HG03521 (cell line): ENCODE results near the gene UBAP2L.
A peak's percentile ranks its signal among the peaks of the same experiment; 100 is the strongest.
"Not testable (repeated sequence)": the region's sequence is repeated elsewhere in the genome, so short reads cannot be mapped to it uniquely, and the experiment has no call there.

Source experiments
- ATAC-seq: cut with Tn5 transposase; IDR thresholded peaks from one replicate; pipeline ENCODE4 v1.9.1; 2021; ENCODE audit warnings: mild to moderate bottlenecking, moderate library complexity; ENCODE audit not compliant: unreplicated experiment

UBAP2L gene

DNA sequence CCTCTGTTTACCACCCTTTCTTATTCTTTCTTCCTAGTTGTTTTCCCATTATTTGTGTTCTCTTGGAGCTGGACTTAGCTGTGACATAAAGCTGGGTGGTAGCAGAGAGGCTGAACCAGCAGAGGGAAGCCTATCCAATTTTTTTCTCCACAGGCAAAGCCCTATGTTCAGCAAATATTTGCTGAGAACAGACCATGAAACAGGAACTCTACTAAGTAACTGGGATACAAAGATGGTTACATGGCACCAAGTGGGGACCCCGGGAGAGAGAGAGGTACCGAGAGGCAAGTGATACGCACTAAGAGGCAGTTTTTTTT lies 21.2 kb upstream of the UBAP2L start:
- ATAC-seq = no peak

DNA sequence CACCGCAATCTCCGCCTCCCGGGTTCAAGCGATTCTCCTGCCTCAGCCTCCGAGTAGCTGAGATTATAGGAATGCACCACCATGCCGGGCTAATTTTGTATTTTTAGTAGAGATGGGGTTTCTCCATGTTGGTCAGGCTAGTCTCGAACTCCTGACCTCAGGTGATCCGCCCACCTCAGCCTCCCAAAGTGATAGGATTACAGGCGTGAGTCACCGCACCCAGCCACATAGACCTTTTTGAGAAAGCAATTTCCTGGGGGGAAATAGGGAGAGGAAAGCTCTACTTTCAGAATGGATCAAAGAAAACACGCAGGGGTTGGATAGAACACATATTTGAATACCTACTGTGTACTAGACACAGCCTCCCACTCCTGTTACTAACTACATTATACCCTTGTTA lies 15.0 kb upstream of the UBAP2L start:
- ATAC-seq = not testable (repeated sequence)

DNA sequence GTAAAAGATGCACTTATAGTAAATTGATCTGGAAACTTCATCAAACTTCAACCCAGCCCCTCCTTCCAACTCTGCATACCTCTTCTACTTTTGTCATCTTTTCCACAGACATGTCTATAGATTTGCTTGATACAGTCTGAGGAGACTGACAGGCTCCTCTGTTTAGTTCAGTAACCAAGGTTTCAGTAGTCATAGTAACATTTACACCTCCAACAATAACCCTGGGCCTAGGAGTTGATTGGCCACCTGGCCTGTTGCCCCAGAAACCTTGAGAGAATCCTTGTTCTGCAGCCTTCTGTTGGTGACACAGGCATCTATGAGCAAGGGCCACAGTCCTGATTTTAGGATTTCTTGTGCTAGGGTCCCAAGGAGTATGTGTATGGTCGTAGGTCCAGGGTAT lies 14.6 kb upstream of the UBAP2L start, which contains the start of gene CFAP141:
Gene CFAP141, minus strand, starts transcription at position 138 of the 400 bp plus-strand sequence. Its CDS starts 26 bp downstream, at position 112.
- ATAC-seq = no peak

DNA sequence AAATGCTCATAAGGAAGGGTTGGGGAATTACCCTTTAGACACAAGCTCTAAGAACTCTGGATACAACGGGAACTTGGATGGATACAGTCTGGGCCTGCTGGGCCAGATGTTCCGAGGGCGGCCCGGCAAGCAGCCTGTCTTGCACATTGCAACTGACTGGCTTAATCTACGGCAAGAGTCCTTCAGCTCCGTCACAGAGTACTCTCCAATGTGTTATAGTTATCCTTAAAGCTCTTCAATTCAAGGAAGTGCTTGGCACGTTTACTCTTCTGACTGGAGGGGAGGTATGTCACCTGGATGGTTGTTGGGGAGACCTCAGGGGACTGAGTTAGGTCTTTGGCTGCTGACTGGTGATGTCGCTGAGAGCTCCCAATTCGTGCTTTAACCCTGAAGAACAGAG lies 13.5 kb upstream of the UBAP2L start:
- no peak for ATAC-seq

DNA sequence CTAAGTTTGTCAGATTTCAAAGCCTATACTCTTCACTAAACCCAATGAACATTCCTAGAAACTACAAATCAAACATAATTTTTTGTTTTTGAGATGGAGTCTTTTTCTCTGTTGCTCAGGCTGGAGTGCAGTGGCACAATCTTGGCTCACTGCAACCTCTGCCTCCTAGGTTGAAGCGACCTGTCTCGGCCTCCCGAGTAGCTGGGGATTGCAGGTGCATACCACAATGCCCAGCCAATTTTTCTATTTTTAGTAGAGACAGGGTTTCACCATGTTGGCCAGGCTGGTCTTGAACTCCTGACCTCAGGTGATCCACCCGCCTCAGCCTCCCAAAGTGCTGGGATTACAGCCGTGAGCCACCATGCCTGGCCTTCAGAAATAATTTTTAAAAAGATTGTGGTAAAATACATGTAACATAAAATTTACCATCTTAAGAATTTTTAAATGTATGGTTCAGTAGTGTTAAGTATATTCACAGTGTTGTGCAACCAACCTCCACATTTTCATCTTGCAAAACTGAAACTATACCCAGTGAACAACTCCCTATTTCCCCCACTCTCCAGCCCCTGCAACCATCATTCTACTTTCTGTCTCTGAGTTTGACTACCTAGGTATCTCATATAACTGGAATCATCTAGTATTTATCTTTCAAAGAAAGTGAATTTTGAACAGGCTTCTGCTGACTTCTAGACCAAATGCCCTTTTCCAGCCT lies 11.9 kb upstream of the UBAP2L start:
- no peak for ATAC-seq

DNA sequence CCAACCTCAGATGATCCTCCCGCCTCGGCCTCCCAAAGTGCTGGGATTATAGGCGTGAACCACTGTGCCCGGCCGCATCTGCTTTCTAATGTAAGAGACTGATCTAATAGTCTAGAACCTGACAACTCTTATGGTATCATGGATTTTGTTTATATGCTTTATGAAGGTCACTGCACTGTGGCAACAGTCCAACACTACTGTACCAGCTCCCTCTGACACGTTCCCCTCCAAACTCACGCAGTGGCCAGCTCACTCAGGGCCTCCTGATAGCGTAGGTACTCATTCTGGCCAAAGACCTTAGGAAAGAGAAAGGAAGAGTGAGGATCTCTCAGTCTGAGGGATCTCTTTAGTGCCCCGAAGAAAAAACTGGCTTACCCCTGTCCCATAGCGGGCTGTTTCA lies 8.7 kb upstream of the UBAP2L start:
- ATAC-seq = no peak

DNA sequence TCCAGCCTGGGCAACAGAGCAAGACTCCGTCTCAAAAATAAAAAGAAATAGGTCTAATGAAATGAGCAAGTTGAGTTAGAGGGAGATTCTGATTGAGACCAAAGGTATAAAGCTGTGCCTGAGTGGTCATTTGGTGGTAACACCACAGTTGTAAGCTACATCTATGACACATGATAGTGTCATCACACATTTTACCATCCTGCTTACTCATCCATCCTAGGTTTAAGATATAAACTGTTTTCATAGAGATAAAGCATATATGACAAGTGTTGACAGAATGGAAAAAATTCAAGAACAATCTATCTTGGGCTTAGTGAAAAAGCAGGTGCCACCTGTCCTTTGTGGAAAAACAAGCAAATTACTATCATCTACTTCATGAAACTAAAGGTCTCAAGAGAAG lies 7.5 kb upstream of the UBAP2L start:
- ATAC-seq = no peak

DNA sequence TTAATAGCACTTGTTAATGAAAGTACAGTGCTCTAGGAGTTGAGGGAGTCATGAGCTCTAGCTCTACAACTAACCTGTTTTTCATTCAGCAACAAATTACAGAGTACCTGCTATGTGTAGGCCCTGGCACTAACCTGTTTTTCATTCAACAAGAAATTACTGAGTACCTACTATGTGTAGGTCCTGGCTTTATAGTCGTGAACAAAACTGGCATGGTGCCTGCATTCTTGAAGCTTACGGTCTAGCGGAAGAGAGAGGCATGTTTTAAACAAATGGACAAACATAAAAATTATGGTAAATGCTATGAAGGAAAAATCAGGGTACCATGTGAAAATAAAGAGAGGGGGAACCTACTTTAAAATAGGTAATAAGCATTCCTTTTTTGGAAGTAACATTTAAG lies 2.2 kb upstream of the UBAP2L start:
- no peak for ATAC-seq

DNA sequence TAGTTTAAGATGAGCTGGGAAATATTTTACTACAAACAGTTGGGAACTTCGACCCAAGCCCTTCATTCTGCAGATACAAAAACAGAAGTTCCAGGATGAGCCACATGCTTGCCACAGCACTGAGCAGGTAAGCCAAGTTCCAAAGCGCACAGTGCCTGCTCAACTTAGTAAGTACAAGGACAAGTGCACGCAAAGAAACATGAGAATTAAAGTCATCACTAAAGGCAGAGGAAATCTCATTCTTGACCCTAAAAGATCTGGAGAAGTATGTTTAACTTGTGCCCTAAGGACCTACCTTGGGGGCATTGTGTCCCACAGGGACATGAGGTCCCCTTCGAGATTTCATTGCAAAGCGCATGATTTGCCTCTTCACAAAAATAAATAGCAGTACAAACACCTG lies 1.2 kb upstream of the UBAP2L start:
- ATAC-seq = no peak

DNA sequence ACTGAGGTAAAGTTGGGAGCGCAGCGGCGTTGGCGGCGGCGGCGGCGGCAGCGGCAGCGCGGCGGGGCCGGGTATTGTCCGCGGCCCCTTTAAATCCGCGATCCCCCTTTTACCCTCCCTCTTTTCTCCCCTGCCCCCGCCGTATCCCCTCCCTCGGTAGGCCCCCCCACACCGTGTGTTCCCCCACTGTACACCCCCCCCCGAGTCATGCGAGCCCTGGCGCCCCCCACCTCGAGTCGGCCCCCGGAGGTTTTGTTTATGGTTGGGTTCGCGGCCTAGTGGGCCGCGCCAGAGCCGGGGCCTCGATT lies 169 bp downstream of the UBAP2L start:
- ATAC-seq = no peak

DNA sequence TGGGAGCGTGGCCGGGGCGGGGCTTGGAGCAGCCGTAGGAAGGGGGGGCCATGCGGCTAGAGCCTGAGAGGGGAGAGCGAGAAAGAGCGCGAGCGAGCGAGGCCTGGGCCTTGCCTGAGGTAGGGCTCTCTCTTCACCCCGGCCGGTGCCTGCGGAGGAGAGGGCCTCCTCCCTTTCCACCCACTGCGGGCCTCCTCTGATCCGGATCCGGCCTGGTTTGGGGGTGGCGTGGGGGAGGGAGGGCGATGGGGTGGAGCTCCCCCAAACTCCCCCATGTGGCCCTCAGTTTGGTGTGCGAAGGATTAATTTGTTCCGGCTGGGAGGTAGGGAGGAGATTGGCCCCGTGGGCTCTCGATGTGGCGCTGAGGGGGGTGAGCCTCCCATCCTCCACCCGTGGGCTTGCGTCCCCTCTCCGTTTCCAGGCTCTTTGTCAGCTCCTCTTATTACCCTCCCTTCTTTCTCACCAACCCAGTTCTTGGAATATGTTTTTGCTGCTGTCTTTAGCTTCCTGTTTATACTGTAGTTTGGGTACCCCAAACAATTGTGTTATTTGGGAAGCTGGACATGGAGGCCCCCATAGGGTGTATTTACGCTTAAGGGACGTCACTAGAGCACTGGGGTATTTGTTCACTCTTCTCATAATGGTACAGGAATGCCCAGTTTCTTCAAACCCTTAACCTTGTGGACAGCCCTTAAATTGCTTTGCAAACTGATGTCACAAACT lies 685 bp downstream of the UBAP2L start:
- ATAC-seq = peak; percentile 14

DNA sequence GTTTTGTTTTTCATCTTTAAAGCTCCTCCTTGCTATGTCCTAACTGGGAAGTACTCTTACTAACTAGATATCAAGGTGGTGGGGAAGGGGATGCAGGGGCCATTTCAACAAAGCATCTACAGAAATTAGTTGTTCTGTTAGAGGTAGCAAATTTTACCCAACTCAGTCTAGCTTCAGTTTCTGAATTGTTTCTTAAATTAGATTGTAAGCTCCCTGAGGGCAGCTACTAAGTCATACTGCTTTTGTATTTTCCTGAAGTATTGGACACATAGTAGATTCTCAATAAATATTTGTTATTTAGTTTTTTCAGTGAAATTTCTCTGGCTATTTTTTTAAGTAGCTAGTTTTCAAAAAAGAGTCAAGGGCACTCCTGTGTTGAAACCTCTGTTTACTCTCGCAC lies 1.8 kb downstream of the UBAP2L start:
- no peak for ATAC-seq

DNA sequence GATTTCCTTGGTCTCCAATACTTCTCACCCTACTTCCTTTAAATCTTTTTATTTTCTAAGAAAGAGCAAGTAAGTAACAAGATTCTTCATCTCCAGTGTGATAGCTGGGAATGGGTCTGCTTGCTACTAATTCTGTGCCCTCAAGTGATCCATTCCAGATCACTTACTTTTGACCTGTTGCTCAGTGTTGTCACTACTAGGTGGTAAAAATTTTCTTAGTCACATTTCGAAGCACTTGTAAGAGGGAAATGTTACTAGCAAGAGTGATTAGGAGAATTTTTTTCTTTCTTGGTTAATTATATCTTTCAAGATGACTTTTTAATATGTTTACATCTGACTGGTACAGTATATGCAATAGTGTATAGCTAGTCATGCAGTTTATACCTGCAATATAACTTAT lies 2.2 kb downstream of the UBAP2L start:
- ATAC-seq = no peak

DNA sequence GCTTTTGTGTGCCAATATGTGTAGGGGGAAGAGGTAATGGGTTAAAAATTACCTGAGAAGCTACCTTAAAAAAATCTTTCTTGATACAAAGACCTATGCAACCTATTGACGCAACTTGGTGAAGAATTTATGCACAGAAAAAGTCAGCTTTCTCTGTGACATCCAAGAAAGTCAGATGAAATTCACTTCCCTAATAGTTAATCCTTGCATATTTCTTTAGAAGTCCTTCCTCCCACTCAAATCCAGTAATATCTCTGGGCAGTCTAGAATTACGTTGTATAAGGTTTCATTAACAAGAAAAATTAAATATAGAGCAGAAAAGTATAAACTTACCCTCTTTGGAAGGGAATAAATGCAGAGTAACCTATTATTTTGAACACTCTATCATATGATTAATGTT lies 2.9 kb downstream of the UBAP2L start:
- no peak for ATAC-seq

DNA sequence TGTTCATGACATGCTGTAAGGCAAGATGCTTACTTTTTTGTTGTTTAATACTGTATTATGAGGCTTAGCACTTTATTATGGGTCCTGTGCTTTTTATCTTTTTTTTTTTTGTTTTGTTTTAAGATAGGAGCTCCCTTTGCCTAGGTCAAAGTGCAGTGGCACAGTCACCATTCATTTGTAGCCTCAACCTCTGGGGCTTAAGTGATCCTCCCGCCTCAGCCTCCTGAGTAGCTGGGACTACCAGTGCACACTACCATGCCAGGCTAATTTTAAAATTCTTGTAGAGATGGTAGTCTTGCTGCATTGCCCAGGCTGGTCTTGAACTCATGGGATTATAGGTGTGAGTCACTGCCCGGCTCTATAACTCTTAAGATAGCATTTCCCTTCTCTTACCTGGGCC lies 4.6 kb downstream of the UBAP2L start:
- ATAC-seq = no peak

DNA sequence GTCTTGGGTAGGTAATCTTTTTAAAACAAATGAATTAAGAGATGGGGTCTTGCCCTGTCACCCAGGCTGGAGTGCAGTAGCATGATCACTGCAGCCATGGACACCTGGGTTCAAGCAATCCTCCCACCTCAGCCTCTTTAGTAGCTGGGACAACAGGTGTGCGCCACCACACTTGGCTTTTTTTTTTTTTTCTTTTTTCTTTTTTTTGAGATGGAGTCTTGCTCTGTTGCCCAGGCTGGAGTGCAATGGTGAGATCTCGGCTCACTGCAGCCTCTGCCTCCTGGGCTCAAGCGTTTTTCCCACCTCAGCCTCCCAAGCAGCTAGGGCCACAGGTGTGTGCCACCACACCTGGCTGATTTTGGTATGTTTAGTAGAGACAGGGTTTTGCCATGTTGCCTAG lies 10.4 kb downstream of the UBAP2L start:
- ATAC-seq = not testable (repeated sequence)

DNA sequence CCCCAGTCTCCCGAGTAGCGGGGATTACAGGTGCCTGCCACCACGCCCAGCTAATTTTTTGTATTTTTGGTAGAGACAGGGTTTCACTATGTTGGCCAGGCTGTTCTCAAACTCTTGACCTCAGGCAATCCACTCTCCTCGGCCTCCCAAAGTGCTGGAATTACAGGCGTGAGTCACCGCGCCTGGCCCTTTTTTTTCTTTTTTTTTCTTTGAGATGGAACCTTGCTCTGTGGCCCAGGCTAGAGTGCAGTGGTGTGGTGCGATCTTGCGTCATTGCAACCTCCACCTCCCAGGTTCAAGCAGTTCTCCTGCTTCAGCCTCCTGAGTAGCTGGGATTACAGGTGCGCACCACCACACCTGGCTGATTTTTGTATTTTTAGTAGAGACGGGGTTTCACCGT lies 12.4 kb downstream of the UBAP2L start:
- ATAC-seq = not testable (repeated sequence)

DNA sequence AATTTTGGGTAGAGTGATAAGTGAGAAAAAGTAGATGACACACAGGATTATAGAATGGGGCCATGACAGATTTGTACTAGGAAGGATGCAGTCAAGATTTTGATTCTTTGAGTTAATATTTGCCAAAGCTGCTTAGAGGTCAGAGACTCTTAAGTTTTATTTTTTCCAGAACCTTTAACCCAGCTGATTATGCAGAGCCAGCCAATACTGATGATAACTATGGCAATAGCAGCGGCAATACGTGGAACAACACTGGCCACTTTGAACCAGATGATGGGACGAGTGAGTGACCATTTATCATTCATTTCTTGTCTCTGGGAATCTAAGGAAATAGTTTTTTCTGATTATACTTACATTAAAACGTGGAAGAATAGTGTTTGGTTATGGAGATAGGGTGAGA lies 16.1 kb downstream of the UBAP2L start:
- ATAC-seq = no peak

DNA sequence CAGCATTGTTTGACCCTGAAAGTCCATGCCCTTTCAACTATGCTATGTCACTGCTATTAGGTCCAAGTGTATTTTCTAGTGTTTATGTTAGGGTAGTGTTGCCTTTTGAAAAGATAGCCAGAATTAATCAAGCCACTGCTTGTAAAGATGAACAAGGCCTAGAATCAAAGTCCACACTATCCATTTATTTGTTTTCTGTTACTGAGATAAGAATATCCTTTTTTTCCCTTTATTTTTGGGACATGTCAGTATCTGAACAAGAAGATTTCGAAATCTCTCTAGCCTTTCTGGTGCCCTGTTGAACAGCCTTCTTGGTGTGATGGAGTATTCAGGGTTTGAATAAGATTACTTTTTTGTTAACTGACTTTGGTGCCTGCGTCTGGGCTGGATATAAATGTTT lies 16.7 kb downstream of the UBAP2L start:
- no peak for ATAC-seq

DNA sequence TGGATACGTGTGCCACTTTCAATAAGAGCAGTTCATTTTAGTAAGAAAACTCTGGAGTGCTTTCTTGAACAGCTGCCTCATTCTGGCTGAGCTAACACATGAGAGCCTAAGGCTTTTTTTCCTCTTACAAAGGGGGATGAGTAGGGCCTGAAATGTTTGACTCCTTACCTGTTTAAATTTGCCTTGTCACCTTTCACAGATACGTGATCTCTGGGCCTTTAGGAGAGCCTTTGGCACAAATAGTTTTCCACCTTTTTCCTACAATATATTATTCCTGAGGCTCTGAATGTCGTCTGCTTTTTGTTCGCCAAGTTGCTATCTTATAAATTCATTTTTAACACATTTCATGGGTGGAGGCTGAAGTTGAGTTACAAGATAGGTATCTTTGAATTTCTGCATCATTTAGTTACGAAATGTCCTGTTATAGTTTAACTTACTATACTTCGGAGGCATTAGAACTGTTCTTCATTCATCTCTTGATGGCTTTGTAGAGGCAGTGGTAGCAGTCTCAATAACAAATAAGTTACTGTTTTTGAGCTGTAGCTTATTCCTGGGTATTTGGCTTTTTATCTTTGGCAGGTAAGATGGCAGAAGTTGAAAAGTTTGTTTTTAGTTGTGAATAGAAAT lies 17.2 kb downstream of the UBAP2L start:
- no peak for ATAC-seq

DNA sequence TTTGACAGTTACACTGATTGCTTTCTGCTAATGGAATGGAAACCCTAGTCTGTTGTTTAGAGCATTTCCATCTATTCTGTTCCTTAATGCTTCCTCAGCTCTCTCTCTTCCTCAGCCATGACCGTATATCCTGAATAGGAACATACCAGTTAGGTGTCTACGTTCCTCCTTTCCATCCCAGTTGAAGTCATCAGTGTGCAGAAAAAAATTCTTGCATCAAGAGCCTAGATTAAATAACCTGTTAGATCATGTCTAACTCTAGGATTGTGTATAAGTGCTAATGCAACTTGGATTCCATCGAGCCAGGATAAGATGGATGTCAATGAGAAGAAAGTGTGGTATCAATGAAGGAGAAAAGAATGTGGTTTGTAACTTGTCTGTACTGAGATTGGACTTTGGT lies 18.7 kb downstream of the UBAP2L start:
- no peak for ATAC-seq

DNA sequence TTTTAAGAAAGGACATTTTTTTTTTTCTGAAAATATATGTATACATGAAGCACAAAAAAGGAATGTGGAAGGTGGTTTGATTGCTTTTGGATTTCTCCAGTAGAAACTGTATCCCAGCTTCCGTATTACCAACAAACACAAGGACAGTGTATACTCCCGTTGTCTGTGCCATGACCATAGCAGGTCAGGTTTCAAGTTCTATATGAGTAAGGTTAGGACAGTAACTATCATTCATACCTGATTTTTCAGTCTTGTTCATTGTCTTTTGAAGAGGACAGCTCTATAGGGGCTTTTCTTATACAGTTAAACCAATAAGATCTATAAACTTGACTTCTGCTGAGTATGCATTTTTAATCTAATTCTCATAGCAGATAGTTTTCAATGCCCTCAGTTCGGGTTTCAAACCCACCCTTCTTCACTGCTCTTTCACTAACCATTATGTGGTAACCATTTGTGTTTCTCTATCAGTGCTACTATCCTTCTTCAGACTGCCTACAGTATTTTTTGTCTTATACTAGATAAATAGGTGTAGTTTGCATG lies 19.6 kb downstream of the UBAP2L start:
- no peak for ATAC-seq
